GM12874 (cell line): ENCODE measurements around the gene SPATC1L.

Experiments
- TF ChIP-seq, protein P1 (sequence below): IDR thresholded peaks from 2 replicates; pipeline ENCODE4 v1.5.1; 2011; ENCODE audit warnings: low read depth, mild to moderate bottlenecking, control low read depth, low read length, moderate library complexity; ENCODE audit not compliant: insufficient read depth

The SPATC1L gene

DNA sequence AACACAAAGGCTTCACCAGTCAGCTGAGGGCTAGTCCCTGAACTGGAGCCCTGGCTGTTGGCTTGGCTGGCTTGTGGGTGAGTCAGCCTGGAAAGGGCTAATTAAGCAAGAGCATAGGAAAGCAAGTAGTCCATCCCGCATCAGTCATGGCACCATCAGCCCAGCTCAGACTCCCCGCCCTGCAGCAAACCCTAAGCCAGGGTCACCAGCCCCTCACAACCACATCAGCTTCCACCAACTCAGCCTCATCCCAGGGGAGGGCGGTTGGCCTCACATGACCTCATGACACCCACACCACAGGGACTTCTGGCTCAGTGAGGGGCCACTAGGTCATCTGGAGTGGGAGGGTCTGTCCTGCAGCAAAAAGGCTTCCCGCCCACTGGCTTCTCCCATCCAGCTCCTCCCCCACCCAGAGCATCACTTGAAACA is 7.0 kb upstream of the SPATC1L start:
- TF ChIP-seq, protein P1, sequence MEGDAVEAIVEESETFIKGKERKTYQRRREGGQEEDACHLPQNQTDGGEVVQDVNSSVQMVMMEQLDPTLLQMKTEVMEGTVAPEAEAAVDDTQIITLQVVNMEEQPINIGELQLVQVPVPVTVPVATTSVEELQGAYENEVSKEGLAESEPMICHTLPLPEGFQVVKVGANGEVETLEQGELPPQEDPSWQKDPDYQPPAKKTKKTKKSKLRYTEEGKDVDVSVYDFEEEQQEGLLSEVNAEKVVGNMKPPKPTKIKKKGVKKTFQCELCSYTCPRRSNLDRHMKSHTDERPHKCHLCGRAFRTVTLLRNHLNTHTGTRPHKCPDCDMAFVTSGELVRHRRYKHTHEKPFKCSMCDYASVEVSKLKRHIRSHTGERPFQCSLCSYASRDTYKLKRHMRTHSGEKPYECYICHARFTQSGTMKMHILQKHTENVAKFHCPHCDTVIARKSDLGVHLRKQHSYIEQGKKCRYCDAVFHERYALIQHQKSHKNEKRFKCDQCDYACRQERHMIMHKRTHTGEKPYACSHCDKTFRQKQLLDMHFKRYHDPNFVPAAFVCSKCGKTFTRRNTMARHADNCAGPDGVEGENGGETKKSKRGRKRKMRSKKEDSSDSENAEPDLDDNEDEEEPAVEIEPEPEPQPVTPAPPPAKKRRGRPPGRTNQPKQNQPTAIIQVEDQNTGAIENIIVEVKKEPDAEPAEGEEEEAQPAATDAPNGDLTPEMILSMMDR: no peak

DNA sequence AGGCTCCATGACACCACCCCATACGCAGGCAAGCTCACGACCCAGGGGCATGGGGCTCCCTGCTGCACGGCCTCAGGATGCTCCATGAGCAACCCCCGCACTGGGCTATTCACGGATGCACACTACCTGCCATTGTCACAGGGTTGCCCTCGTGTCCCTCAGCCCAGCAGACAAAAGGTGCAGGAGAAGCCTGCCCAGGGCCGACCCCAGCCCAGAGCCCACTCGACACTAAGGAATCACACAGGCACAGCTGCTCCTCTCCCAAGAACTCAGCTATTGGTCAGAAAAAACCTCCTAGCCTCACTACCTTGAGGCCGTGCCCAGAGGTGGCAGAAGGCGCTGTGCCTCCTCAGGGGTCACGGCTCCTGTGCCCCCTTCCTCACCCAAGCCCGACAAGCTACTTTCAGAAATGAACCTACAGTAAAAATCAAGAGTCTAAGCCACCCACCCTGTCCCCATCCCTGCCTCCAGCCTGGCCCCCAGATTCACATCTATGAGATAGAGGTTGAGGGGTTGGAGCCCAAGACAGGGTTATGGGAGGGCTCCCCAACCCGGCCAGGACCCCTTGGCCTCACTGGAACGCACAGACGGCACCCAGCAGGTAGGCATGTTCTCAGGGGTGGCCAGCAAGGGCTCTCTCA is 6.4 kb upstream of the SPATC1L start:
- TF ChIP-seq, protein P1: no peak

DNA sequence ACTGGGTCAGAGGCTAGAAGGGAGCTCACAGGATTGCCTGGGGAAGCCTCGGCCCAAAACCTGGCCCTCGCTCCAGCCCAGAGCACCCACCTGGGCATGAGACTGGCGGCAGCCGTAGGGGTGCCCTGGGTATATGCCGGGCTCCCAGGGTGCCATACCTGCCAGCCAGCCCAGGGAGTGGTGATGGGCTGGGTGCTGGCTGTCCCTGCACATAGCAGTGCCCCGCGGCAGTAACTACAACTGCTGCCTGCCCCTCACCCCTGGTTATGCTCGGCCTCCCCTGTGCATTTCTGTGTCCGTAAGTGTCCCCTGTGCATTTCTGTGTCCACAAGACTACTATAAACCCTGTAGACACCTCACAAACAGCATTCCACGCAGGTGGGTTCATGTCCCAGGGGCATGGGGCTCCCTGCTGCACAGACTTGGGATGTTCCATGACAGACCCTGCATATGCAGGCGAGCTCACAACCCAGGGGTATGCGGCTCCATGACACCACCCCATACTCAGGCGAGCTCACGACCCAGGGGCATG is 5.8 kb upstream of the SPATC1L start:
- TF ChIP-seq, protein P1: no peak

DNA sequence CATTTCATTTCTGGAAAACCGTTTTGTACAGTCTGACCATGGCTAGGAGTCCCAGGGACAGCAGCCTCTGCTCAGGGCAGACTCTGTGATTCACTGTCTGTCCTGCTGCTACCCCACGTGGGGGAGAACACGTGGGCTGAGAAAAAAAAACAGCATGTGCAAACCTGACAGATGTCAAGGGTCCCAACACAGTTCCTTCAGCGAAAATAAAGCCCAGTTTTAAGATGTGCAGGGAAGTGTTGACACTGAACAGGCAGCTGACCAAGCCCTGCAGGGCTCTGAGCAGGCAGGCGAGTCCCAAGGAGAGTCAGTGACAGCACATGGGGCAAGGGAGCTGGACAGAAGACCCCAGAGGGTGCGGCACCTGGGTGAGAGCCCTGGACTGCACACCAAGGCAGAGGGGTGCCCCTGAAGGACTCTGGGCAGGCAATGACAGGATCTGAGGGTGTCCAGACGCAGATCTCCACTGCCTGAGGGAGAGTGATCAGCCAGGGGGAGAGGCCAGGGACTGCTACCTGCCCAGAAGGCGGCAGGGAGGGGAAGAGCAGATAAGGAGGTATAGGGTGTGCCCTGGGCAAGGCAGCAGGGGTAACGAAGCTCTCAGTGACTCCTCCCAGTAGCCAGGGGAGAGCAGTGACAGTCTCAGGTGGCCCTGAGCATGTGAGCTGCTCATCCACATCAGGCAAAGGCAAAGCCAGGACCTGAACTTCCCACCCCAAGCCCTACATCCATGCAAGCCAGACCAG is 5.1 kb upstream of the SPATC1L start:
- TF ChIP-seq, protein P1: no peak

DNA sequence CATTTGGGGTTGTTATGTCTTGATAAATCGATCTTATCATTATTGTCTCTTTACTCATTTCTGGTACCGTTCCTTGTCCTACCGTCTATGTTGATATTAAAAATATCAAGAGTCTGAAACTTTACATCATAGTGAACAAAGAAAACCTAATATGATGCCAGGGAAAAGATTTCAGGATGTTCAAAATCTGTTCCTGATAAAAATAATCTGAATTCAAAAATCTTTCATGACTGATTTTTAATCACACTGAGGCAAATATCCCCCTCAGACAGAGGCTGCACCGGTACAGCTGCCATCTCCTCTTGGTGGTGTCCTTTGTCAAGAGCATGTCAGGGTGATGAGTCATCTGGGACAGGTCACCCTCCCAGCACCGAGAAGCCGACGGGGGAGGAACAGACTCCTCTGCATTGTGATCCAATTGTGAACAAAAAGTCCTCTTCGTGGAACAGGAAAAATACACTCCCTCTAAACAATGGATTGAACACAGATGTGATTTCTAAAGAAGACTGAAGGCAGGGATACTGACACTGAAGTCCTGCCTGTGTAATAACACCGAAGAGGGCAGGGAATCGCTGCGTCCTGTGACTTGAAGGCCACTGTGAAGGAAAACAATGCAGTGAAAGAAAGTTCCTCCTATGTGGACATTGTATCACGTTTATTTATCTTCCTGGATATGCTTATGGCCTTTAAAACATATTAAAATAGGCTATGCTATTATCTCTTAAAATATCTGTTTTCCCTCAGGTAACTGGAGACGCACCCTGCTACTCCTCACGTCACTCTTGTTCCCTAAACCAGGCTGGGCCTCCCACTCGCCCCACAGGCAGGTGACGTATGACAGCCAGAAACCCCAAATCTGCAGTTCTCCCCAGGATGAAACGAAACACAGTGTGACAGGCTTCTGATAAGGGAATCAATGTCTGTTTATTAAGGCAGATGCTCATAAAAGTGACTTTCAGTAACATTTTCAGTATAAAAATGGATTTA is 4.3 kb upstream of the SPATC1L start:
- TF ChIP-seq, protein P1: no peak

DNA sequence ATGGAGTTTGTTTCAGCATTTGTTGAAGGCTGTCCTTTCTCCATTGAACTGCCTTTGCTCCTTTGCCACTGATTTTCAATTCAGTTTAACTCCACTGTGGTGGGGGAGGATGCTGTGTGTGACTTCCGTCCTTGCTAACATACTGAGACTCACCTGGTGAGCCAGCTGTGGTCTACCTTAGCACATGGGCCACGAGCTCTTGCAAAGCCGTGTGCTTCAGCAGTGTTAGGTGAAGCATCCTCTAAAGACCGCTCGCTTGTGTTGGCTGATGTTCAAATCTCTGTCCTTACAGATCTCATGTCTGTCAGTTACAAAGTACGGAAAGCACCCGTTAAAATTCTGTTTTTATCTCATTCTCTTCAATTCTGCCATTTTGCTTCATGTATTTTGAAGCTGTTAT is 3.6 kb upstream of the SPATC1L start:
- TF ChIP-seq, protein P1: no peak

DNA sequence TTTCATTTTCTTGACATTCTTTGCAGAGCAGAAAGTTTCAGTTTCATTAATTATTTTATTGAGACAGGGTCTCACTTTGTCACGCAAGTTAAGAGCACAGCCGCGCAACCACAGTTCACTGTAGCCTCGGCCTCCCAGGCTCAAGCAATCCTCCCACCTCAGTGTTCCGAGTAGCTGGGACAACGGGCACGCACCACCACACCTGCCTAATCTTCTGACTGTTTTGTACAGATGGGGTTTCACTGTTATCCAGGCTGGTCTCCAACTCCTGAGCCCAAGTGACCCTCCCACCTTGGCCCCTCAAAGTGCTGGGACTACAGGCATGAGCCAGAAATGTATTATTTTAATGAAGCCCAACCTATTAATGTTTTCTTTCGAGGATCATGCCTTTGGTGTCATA is 3.0 kb upstream of the SPATC1L start:
- TF ChIP-seq, protein P1: no peak
